CD1c-positive myeloid dendritic cell (primary cell): ENCODE data around the gene PAM.
A peak's percentile ranks its signal among the peaks of the same experiment; 100 is the strongest.

ENCODE experiments used
- DNase-seq: peaks from one replicate; pipeline ENCODE4 v3.0.0-alpha.2; 2016; ENCODE audit errors: extremely low spot score

PAM gene

DNA sequence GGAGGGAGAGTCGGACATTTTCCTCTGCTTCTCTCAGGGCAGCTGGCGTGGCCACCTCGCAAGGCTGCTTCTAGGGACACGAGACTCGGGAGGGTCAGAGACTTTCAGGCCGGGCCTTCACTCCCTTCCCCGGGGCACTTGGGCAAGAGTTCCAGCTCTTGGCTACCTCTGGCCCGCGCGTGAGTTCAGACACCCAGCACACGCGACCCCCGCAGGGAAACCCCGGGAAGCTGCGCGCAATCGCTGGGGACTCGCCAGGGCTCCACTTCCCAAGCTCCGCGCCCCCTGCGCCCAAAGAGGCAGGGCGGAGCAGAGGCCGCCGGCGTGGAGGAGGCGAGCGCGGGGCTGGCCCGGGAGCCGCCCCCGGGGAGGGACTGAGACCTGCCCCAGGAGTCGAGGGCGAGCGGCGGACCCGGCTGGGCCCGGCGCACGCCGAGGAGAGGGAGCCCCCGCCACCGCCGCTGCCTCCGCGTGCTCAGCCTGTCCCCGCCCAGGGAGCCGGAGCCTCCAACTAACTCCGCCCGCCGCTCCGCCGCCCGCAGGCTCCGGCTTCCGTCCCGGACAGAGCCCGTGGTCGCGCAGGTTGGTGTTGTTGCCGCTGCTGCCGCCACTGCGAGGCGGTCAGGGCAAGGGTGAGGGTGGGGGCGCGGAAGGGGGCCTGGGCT, at the start of gene PAM:
PAM (plus strand) TSS at position 539 of the 665 bp plus-strand sequence. CDS start 110,891 bp downstream, outside the sequence.
- peak; percentile 71 for DNase-seq

DNA sequence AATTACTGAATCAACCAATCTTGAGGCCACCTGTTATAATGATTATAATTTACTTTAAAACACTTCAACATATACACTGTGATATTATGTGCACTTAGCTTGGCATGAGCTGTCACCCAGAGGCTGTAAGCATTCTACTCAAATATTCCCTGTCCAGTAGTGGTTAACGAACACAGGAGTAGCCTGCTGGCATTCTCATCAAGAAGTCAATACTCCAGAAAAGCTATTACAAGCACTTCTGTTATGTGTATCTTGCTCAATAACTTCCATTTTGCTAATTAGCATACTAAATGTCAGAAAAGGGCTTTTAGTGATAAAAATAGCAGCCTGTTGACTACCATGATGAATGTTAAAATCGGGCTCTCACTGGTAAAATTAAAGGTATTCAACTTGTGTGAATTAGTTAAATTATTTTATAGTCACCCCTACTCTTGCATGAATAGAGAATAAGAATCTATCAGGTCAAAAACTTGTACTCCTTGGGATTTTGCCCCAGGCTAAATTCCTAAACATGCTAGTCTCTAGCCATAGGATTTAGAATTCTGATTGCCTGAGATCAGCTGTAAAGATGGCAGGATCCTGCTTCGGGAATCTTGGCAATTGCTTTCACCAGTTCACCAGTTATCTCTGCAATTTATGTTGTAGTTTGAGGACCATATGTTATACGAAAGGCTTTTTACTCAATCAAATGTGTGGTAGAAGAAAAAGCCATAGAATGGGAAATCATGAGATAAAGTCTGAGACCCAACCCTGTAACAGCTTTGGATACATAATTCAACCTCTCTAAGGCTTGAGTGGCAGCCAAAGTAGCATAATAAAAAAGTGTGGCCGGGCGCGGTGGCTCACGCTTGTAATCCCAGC, 43.4 kb upstream of the PAM start:
- no peak for DNase-seq

DNA sequence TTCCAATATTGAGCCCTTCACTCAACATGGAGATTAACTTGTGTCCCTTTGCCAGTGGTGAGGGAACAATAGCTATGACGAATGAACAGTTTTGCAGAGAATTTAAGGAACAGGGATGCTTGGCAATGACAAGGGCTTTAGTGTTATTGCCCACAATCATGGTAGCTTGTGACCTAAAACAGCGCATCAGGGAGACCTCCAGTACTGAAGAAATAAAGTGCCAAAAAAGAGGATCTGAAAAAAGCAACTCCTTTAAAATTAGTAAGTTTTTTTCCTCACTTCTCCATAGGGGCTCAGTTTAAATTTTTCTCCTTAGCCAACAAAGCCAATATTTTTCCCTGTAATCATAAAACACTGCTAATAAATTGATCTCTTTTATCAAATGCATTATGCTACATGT, 41.8 kb upstream of the PAM start:
- DNase-seq: peak; percentile 20

DNA sequence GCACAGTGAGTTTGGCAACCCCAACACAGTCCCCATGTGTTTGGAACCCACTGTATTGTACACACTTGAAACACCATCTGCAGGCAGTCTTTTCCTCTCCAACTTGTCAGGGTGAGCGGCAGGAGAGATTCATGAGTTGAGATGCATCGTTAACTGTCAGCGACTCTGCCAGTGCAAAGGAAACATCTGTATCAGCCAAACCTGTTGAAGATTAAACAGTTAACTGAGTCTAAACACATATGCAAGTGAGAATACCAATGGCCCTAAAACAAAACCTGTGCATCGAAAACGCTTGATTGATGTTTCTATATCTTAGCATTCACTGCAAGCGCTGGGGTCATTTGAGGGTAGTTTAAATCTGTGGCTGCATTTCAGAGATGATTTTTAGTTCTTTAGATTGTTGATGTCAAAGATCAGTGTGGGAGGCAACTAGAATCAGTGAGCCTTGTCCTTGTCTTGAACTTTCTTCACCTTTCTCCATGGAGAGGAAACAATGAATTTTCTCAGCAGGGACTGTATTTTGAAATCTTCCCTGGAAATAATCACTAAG, 41.3 kb upstream of the PAM start:
- no peak for DNase-seq

DNA sequence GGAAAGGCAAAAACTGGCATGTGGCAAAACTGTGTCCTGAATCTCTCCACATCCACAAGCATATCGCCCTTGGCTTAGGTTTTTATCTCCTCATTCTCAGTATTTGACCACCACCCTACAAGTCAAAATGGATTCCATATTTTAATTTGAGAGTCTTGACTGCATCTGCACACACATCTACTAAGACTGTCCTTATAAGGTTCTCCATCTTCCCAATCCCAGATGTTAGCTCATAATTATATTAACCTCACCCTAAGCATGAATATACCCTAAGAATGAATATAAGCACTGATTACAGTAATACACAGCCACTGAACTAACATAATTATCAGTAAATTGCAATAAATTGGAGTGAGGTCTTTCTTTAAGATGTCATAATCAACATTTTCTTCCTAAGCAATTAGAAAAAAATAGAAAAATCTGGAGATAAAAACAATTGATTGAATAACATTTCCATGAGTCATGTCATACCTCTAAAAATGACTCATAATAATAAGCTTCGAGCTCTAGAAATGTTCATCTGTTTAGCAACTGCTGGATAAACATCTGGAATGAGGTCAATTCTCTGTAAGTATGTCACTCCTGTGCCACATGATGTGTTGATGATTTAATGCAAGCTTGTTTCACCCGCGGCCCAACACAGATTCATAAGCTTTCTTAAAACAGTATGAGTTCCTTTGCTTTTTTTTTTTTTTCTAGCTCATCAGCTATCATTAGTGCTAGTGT, 39.9 kb upstream of the PAM start:
- DNase-seq: no peak

DNA sequence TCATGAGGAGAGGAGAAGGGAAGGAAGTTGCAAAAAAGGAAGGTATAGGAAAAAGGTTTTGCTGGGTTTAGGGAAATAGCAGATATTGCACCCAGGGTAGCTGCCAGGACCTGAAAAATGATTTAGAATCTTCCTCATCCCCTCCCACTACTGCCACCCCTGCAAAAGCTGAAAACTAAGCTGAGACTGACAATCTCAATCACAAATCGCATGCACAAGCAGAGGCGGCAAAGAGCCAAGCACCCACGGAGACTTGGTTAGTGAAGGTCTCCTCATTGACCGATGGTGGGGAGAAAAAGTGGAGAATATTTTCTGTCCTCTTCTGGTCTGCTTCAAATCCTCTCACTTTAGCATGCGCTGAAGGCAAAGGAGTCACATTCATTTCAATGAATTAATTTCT, 39.1 kb upstream of the PAM start:
- DNase-seq: no peak

DNA sequence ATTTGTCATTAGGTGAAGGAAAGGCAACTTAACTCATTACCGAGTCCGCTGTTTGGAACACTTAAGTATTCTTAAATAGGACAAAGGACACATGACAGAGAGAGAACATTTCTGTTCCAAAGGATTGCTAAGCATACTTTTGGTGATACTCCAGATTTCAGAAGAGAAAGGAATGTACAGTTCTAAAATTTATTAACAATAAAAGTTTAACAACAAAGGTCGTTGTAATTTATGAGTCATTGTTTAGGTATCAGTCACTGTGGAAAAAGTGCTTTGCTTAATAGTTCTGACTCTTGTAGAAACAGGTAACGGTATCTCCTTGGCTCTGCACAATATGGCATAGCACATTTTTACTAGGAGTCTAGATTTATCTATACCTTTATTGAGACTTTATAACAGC, 36.3 kb upstream of the PAM start:
- no peak for DNase-seq

DNA sequence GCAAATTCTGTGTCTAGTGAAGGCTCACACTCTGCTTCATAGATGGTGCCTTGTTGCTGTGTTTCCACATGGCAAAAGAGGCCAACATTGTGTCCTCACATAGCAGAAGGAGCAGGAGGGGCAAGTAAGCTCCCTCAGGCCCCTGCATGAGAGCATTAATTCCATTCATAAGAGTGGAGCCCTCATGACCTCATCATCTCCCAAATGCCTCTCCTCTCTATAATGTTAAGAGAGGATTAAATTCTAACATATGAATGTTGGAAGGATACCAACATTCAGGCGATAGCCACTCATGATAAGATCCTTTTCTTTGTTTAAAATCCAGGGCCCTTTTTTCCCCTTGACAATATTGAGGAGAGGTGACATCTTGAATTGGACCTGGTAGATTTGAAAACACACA, 35.2 kb upstream of the PAM start:
- DNase-seq: no peak

DNA sequence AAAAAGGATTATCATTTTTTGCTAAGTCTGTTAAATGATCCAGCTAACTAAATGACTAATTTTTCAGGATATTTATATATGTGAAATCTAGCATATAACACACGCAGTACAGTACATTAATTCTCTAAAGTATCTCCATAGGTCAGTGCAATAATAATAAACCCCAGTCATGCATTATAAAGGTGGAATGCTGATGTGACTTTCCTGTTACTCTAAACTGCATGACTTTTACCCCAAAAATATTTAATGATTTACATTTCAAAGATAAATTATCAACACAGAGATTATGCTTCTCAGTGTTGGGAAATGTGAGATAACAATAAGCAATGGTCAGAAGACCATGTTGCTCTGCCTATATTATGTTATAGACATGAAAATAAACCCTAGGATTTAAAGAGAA, 34.1 kb upstream of the PAM start:
- DNase-seq: no peak

DNA sequence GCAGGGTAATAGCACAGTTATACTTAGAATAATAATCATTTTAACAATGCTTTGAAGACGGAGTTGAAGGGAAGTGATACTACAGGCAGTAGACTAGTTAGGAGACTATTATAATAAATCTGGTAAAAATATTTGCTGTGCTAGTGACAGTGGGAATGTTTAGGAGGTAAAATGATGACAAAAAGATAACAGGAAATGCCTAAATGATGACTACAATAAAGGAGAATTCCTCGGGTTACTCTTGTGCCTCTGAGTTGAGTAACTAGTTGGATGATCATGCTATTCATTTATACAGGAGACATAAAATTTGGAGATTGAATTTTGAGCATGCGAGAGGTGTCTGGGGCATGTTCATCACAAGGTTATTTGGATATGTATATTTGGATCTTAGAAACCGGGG, 32.2 kb upstream of the PAM start:
- DNase-seq: no peak

DNA sequence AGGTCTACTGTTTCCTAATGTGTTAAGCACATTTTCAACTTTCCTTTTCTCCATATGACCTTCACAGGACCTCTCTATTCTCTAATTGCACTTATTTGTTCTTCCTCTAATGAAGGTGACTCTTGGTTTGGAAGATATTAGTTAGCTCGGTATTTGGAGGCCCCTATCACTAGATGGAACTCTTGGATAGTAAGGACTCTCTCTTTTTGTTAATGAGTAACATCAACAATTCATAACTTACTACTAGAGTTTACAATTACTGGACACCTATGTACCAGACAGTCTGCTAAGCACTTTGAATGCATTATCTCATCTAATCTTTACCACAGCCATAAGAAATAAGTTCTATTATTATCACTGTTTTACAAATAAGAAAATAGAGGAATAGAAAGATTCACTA, 23.4 kb upstream of the PAM start:
- DNase-seq: no peak

DNA sequence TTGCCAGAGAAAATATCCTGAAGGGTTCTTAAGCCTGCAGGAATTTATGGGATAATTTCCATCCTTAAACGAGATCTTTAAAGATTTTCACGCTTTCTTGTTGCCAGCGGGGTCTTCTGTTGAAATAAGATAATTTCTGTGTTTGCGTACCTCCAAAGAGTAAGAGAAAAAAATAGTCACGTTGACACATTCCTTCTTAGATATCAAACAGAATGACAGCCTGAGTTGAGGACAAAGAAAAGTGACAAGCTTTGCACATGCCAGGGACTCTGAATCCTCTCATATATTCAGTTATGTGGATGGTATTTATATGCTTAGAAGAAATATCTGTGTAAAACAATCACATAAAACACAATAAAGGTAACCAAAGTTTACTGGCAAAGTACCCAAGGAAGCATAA, 21.6 kb upstream of the PAM start:
- no peak for DNase-seq

DNA sequence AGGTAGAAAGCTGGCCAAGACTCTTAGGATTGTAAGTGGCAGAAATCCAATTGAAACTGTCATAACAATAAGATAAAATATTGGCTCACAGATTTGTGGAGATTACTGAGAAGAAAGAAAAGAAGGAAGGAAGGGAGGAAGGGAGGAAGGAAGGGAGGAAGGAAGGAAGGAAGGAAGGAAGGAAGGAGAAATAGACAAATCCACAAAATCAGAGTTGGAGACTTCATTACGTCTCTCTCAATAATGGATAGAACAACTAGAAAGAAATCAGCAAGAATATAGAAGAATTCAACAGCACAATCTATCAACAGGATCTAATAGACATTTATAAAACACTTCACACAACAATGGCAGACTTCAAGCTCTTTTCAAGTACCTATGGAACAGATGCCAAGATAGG, 17.9 kb upstream of the PAM start:
- DNase-seq: no peak

DNA sequence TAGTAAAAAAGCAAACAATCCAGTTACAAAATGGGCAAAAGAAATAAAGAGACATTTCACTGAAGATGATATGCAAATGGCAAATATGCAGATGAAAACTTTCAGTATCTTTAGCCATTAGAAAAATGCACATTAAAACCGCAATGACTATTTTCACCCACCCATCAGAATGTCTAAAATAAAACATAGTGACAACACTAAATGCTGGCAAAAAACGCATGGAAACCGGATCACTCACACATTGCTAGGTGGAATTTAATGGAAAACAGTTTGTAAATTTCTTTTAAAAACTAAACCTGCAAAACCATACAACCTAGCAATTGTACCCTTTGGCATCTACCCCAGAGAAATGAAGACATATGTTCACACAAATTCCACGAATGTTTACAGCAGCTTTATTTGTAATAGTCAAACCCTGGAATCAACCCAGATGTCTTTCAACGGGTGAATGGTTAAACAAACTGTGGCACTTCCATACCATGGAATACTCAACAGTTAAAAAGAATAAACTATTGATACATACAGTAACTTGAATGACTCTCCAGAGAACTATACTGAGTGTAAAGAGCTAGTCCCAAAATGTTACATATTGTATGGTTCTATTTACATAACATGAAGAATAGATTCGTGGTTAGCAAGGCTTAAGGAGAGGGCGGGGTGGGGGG, 17.2 kb upstream of the PAM start:
- DNase-seq: no peak

DNA sequence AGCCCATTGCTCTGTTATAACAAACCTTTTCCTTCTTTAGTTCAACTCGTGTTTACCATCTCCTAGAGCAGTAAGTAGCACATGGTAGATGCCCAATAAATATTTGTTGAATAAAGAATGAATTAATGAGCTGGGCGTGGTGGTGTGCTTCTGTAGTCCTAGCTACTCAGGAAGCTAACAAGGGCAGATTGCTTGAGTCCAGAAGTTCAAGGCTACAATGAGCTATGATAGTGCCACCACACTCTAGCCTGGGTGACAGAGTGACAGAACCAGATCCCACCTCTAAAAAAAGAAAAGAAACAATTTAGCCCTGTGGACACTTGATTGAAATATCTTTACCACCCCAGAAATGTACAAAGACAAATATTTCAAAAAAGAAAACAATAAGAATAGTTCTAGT, 14.6 kb upstream of the PAM start:
- DNase-seq: no peak

DNA sequence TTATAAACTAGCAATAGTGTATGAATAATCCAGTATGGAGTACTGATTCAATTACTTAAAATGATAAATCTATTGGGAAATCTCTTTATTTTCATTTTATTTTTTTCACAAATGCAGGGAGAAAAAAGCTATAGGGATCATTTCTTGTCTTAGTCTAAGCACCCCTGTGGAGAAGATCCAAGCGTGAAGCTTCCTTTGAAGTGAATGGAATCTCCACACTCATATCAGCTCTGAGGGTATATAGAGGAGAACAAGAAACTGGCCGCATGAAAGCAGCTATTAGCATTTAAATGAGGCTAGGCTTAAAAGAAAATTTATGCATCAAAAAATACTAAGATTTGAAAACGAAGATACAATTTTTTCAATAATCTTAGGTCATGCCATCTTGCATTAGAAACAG, 12.9 kb upstream of the PAM start:
- no peak for DNase-seq

DNA sequence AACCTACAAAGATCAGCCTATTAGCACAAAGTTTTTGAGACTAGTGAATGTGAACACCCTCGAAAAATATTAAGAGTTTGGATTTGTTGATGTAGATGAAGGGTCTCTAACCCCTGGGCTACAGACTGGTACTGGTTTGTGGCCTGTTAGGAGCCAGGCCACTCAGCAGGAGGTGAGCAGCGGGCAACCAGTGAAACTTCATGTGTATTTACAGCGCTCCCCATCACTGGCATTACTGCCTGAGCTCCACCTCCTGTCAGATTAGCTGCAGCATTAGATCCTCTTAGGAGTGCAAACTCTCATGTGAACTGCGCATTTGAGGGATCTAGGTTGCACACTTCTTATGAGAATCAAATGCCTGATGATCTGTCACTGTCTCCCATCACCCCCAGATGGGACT, 11.2 kb upstream of the PAM start:
- no peak for DNase-seq

DNA sequence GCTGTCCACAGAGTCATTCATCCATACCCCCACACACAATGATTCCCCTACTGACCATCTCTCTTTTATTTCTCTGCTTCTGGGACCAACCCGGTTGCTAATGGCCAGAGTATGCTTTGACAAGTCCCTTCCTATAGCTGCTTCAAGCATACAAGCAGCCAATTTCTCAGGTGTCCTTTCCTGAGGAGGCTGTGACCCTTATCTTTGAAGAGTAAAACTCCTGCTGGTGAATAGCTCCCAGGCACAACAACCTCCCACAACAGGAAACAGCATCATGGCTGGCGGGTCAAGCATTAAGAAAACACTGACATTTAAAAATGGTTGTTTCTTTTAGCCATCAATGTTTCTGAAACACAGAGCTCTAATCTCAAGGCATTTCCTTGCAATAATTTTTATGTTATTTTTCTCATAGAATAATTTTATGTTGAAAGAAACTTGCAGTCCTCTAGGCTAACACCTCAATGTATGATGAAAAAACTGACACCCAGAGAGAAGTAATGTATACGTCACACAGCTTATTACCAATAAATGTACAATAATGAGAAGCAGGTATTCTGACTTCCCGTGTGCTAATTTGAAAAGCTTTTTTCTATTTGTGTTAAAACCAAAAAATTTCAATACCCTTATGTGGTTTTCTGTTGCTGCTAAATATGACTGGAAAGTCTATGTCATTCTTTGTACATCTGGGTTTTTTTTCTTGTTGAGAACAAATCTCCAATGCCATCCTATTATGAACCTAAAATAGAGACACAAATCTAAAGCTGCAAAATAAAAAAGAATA, 7.5 kb upstream of the PAM start:
- DNase-seq: no peak

DNA sequence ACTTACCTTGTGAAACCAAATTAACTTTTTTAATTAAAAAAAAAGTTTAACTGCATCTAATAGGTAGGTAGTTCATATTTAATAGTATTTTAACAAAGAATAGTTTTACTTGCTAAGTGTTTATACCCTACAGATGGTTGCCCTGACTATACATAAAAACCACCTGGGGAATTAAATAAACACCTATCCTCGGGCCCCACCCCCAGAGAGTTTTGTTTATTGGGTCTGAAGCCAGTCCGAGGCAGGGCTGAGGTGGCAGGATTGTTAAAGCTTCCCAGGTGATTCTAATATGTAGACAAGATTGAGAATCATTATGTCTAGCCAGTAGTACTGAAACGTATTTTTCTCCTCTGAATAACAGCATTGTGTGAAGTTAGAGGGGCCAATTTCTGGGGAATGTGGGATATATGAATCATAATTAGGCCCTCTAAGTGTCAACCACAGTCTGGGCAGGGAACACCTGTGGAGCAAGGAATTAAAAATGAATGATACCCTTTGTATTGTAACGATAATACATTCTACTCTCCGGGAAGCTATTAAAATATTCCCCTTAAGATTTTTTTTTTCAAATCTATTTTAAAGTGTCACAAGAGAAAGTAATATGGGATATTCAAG, 5.6 kb upstream of the PAM start:
- DNase-seq: no peak

DNA sequence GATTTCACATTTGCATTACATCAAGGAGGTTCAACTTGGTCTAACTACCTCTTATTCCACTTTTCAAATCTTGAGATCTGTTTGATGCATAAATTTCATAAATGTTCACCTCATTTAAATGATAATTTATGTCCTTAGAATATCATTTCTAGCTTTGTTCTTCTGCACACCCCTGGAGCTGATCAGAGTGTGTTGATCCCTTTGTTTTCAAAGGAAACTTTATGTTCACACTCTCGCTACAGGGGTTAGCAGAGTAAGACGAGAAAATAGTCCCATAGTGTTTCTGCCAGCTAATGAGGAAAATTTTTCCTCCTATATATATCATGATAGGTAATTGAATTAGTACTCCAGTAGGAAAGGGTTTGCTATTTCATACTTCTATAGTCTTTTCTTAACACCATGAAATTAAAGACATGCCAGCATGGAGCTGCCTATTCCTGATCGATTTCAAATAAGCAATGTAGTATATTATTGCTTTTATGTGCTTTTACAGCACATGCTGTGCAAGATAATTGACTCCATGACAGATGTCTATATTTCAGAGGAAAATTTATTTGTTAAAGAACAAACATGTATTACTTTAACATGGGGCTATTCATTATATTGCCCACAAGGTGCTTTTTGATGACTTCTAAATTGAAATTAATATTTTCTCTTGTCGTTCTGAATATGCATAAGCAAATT, 4.8 kb upstream of the PAM start:
- DNase-seq: no peak
